ENCODE data around the gene SLA2.

The SLA2 gene

GRCh38 chr20:36562724-36563123, 83.3 kb downstream of the SLA2 start:
- H3K4me3 ChIP-seq (ENCODE audit: low read depth, low read length) = no peak overlapping the region
- no peak for TF ChIP-seq CTCF (IDR thresholded peaks at IDR 0.05; ENCODE audit: low read depth, low read length)
- in situ Hi-C loops (cut with HindIII; ENCODE audit: low sequenced_read_pairs) = no loop called here
- no peak for DNase-seq (ENCODE audit: low read depth, low spot score)

All from astrocyte of the spinal cord (primary cell).